Kidney epithelial cell (primary cell): ENCODE data around the gene RASA1. TPM values are rescaled to one million over a fixed set of nuclear protein-coding genes. Genes with fewer than 3 reads are reported as not detected.

ENCODE experiments used
- DNase-seq: peaks from one replicate; pipeline ENCODE4 v3.0.0-alpha.2; 2010; ENCODE audit warnings: low read depth
- H3K27me3 ChIP-seq: 2 replicates; pipeline ENCODE4 v1.6.0; 2011; ENCODE audit warnings: low read length; ENCODE audit not compliant: control insufficient read depth, insufficient read depth
- H3K36me3 ChIP-seq: 2 replicates; pipeline ENCODE4 v1.5.1; 2011; ENCODE audit warnings: low read length; ENCODE audit not compliant: control insufficient read depth, insufficient read depth
- H3K4me3 ChIP-seq: 2 replicates; pipeline ENCODE4 v1.5.1; 2011; ENCODE audit warnings: low read depth, mild to moderate bottlenecking, control low read depth, low read length
- total RNA-seq: library from RNA; depleted of rRNA; stranded (reverse); fragments of >200 nt; gene quantifications from 2 replicates; pipeline ENCODE4 v1.2.3, GENCODE V29; 2015
- TF ChIP-seq, protein P1 (sequence below): IDR thresholded peaks from 2 replicates; pipeline ENCODE4 v1.5.1; 2011; ENCODE audit warnings: mild to moderate bottlenecking, moderate library complexity, low read length, control low read depth, inconsistent platforms; ENCODE audit not compliant: insufficient read depth, poor library complexity, severe bottlenecking

The RASA1 gene
- total RNA-seq, 1 donor from 2014 or later = 42.8 TPM

DNA sequence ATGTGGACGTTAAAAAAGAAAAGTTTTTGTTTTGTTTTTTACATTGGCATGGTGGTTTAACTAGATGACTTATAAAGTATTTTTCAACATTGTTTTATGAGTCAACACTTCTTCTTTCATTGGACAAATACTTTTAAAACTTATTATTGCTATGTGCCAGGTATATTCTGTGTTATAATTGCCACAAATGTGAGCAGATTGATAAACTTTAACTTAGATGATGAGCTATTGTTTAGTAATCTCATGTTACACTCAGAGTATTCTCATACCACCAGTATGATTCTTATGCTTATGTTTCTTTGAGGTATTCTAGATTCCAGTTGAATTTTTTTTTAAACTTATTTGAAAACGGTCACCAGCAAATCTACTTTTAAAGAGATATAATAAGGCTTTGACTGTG, 60.3 kb downstream of the RASA1 start:
- Histone ChIP-seq H3K36me3 (no peaks in the 10 kb centered on the region), H3K4me3 (no peak overlapping the region), H3K27me3 (no peaks in the 10 kb centered on the region)
- TF ChIP-seq, protein P1, sequence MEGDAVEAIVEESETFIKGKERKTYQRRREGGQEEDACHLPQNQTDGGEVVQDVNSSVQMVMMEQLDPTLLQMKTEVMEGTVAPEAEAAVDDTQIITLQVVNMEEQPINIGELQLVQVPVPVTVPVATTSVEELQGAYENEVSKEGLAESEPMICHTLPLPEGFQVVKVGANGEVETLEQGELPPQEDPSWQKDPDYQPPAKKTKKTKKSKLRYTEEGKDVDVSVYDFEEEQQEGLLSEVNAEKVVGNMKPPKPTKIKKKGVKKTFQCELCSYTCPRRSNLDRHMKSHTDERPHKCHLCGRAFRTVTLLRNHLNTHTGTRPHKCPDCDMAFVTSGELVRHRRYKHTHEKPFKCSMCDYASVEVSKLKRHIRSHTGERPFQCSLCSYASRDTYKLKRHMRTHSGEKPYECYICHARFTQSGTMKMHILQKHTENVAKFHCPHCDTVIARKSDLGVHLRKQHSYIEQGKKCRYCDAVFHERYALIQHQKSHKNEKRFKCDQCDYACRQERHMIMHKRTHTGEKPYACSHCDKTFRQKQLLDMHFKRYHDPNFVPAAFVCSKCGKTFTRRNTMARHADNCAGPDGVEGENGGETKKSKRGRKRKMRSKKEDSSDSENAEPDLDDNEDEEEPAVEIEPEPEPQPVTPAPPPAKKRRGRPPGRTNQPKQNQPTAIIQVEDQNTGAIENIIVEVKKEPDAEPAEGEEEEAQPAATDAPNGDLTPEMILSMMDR = no peak
- no peak for DNase-seq

DNA sequence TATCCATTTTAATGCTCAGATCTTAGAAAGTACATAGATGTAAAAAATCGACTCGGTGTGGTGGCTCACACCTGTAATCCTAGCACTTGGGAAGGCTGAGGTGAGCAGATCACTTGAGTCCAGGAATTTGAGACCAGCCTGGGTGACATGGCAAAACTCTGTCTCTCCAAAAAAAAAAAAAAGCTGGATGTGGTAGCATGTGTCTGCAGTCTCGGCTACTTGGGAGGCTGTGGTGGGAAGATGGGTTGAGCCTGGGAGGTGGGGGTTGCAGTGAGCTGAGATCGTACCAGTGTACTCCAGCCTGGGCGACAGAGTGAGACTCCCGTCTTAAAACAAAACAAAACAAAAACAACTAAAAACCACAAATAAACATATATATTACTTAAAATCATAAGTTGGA, 61.4 kb downstream of the RASA1 start:
- no peaks in the 10 kb centered on the region for H3K27me3 ChIP-seq
- no peaks in the 10 kb centered on the region for H3K36me3 ChIP-seq
- TF ChIP-seq, protein P1 = no peak
- no peak overlapping the region for H3K4me3 ChIP-seq
- DNase-seq = no peak

DNA sequence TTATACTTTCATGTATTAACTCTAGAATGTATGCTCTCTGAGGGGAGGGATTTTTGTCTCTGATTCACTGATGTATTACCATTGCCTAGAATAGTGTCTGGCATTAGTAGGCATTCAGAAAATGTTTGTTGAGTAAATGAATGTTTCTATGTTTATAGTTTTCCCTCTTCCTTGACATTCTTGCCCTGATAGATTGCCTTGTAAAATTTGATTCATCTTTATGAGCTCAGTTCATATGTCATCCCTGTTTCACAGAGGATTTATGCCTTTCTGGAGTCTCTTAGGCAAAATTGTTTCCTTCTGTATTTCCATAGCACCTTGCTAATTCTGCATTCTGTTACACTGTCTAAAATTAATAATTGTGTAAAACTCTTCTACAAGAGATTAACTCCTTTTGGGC, 72.3 kb downstream of the RASA1 start:
- Histone ChIP-seq H3K27me3 (no peaks in the 10 kb centered on the region), H3K36me3 (no peaks in the 10 kb centered on the region), H3K4me3 (no peak overlapping the region)
- no peak for DNase-seq
- TF ChIP-seq, protein P1 = no peak

DNA sequence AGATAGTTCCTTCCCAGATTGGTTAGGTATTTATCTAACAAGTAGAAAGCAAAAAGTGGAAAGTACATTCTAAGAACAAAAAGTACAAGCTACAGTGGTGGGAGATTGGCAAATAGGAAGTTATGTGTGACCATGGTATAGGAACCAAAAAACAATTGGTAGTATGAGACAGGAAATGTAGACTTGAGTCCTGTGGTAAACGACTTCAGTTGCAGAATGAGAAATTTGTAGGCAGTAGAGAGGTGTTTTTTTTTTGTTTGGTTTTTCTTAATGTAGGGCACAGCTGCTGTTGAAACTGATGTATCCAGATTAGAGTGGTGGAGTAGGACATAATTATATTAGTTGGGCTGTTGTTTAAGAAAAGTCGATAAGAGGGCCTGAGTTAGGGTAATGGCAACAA, 73.0 kb downstream of the RASA1 start:
- H3K36me3 ChIP-seq = no peaks in the 10 kb centered on the region
- no peak for DNase-seq
- H3K27me3 ChIP-seq = no peaks in the 10 kb centered on the region
- TF ChIP-seq, protein P1 = no peak
- no peak overlapping the region for H3K4me3 ChIP-seq

DNA sequence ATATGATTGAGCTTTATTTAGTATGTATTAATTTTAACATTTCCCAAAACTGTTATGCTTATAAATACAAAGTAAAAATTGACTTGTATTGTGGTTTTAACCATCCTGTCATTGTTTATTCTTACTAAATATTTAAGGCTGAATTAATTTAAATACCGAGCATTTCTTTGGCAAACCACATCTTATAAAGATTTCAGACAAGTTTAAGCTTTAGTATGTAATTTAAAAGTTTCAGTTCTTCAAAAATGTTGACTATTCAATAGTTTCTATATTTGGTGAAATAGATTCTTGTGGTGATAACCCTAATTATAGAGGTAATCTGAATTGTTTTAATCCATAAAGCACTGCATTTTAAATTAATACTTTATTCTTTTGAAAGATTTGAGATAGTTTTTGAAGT, 79.6 kb downstream of the RASA1 start:
- Histone ChIP-seq H3K36me3 (no peaks in the 10 kb centered on the region), H3K4me3 (no peak overlapping the region), H3K27me3 (no peaks in the 10 kb centered on the region)
- TF ChIP-seq, protein P1 = no peak
- no peak for DNase-seq

DNA sequence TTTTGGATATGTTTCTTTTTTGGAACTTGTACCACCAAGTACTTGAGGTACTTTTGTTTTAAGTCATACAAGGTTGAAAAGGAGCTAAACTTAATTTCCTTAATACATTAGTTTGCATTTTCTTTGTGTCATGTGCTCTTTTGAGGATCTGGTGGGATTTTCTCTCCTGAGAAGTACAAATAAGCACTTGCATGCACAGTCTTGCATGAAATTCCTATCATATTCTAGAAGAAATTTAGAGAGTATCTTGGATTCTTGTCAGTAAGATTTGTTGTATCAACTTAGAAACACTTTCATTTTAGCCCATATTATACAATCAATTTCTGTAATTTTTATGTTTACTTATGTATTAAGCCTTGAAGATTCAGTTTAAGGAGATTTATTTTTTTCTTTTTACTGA, 80.2 kb downstream of the RASA1 start:
- no peaks in the 10 kb centered on the region for H3K36me3 ChIP-seq
- DNase-seq = no peak

More for the DNA sequence above, 80.2 kb downstream of the RASA1 start:
- H3K4me3 ChIP-seq = no peak overlapping the region
- TF ChIP-seq, protein P1 = no peak
- H3K27me3 ChIP-seq = no peaks in the 10 kb centered on the region
